Suprapubic skin (tissue), 3 donors: ENCODE data around the gene RNF32.

Experiments used
- EP300 ChIP-seq: sonication (generic); formaldehyde crosslinking; IDR thresholded peaks from one replicate; pipeline ENCODE4 v1.6.1; 2017; ENCODE audit warnings: antibody characterized with exemption
- POLR2A ChIP-seq, 2 donors: fragments of 450-650 bp; IDR thresholded peaks; one replicate each; pipeline ENCODE4 v1.6.1; 2017; ENCODE audit warnings: antibody characterized with exemption in 2 of 2, mild to moderate bottlenecking in 2 of 2, moderate library complexity in 2 of 2
- TF ChIP-seq, protein P1 (sequence below), 2 donors: fragments of 200-600 bp in 1 of 2; fragments of 450-650 bp in 1 of 2; sonication (generic) in 1 of 2; IDR thresholded peaks; one replicate each; pipeline ENCODE4 v1.5.1; 2016 to 2019; ENCODE audit warnings: antibody characterized with exemption in 2 of 2, mild to moderate bottlenecking in 1 of 2, moderate library complexity in 1 of 2

DNA sequence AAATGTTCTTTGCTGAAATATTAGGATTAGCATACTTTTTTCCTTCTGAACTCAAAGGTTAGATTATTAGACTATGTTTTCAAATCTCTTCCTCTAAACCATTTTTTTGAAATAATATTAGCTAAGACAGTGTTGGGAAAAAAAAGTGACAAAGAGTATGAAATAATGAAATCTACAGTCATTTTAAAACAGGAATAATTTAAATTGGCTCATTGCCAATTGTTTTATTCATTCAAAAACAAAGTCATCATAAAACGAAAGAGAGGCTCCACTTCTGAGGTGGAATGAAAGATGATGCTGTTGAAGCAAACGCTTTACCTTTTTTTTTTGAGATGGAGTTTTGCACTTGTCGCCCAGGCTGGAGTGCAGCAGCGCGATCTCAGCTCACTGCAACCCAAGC, 51.2 kb downstream of the RNF32 start:
- TF ChIP-seq, protein P1, sequence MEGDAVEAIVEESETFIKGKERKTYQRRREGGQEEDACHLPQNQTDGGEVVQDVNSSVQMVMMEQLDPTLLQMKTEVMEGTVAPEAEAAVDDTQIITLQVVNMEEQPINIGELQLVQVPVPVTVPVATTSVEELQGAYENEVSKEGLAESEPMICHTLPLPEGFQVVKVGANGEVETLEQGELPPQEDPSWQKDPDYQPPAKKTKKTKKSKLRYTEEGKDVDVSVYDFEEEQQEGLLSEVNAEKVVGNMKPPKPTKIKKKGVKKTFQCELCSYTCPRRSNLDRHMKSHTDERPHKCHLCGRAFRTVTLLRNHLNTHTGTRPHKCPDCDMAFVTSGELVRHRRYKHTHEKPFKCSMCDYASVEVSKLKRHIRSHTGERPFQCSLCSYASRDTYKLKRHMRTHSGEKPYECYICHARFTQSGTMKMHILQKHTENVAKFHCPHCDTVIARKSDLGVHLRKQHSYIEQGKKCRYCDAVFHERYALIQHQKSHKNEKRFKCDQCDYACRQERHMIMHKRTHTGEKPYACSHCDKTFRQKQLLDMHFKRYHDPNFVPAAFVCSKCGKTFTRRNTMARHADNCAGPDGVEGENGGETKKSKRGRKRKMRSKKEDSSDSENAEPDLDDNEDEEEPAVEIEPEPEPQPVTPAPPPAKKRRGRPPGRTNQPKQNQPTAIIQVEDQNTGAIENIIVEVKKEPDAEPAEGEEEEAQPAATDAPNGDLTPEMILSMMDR (IDR thresholded peaks at IDR 0.05), result no peak
- no peak for TF ChIP-seq POLR2A (IDR thresholded peaks at IDR 0.05)
- no peak for TF ChIP-seq EP300
